HG03135 (cell line): Measurements from ENCODE around the gene PNMT.

Experiments used
- ATAC-seq: cut with Tn5 transposase; IDR thresholded peaks from one replicate; pipeline ENCODE4 v1.9.1; 2021; ENCODE audit warnings: mild to moderate bottlenecking, moderate library complexity; ENCODE audit not compliant: unreplicated experiment

PNMT gene, protein sequence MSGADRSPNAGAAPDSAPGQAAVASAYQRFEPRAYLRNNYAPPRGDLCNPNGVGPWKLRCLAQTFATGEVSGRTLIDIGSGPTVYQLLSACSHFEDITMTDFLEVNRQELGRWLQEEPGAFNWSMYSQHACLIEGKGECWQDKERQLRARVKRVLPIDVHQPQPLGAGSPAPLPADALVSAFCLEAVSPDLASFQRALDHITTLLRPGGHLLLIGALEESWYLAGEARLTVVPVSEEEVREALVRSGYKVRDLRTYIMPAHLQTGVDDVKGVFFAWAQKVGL

DNA sequence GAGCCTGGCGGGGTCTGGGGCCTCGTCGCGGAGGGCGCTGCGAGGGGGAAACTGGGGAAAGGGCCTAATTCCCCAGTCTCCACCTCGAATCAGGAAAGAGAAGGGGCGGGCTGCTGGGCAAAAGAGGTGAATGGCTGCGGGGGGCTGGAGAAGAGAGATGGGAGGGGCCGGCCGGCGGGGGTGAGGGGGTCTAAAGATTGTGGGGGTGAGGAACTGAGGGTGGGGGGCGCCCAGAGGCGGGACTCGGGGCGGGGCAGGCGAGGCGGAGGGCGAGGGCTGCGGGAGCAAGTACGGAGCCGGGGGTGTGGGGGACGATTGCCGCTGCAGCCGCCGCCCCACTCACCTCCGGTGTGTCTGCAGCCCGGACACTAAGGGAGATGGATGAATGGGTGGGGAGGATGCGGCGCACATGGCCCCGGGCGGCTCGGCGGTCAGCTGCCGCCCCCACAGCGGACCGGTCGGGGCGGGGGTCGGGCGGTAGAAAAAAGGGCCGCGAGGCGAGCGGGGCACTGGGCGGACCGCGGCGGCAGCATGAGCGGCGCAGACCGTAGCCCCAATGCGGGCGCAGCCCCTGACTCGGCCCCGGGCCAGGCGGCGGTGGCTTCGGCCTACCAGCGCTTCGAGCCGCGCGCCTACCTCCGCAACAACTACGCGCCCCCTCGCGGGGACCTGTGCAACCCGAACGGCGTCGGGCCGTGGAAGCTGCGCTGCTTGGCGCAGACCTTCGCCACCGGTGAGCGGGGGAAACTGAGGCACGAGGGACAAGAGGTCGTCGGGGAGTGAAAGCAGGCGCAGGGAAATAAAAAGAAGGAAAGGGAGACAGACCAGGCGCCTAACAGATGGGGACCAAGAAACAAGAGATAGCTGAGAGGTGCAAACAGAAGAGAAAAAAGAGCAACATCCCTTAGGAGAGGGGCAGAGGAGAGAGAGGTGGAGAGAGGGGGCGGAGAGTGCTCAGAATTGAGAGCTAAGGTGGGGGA lies at the start of gene PNMT:
PNMT (plus strand) TSS at position 509 of the 980 bp plus-strand sequence; CDS start at position 532, 23 bp downstream.
- ATAC-seq, result no peak

DNA sequence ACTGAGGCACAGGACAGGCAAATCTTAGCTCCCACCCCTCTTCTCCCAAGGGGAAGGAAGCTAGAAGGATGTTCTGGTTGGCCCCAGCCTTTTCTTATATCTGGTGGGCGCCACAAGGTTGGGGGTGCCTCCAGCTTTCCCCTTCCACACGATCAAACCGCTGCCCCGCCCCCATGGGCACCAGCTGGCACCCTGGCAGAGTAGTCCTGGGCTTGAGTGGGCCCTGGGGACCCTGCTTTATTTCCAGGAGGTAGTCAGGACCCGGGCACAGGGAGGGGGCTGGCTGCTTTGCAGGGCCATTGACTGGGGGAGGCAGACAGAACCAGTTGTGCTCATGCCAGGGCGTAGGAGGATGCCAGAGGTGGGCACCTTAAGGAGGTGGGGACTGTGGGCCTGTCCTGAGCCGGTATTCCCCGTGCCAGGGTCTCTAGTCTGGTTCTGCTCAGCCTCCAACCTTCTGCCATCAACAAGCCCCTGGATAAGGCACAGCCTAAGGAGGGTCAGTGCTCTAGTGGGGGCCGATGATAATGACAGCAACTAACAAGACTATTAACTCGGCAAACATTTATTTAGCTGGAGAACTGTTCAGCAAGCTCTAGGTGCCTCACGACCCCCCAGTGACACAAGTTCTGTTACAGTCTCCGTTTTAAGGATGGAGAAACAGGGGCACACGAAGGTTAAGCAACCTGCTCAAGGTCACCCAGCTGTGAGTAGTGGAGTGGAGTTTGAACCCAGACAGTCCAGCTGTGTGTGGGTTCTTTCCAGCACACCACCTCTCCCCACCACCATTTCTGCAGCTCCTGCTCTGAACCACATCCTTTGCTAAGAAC lies 49.1 kb upstream of the PNMT start:
- ATAC-seq, result no peak

DNA sequence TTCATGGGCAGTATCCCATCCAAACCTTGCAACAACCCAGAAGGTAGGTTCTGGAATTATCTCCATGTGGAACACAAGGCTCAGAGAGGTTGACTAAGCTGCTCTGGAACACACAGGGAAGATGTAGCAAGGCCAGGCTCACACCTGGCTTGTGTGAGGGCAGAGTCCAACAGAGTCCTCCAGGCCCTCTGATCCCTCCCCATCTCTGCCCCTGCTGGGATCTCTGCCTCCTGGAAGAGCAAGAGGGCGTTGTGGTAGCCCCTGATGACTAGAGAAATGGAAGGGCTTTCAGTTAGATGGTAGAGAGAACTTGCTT lies 48.5 kb upstream of the PNMT start:
- no peak for ATAC-seq

DNA sequence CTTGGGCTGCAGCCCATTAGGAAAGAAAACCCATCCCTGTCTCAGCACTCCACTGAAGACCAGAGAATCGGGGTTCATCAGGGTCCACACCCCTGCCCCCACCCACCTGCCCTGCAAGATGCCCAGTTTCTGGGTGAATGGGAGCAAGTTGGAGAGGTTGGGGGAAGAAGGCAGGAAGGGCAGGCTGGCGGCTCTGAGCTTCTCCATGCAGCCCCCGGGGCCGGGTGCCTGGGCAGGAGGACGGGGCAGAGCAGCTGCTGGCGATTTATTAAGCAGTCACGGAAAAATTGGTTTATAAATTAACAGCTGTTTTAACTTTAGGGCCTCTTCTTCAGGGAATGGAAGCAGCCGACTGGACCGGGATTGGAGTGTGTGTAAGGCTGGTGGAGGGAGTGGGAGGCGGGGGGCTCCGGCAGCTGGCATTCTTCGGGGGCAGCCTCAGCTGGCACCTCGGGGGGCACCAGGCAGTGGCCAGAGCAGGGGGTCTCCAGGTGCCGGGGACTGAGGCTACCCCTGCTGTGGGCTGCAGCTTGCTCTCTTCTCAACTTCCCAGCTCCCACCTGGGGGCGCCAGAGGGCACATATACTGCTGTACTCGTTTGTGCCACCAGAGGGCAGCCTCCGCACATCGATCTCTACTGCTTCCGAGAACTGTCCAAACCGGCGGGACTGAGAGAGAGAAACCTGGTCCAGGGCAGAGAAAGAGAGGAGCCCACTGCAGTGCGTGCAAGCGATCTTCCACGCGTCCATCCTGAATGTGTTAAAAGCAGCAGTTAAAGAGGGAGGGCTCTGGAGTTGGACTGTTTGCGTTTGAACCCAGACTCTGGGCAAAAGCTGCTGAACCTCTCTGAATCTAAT lies 46.5 kb upstream of the PNMT start:
- ATAC-seq, result no peak

DNA sequence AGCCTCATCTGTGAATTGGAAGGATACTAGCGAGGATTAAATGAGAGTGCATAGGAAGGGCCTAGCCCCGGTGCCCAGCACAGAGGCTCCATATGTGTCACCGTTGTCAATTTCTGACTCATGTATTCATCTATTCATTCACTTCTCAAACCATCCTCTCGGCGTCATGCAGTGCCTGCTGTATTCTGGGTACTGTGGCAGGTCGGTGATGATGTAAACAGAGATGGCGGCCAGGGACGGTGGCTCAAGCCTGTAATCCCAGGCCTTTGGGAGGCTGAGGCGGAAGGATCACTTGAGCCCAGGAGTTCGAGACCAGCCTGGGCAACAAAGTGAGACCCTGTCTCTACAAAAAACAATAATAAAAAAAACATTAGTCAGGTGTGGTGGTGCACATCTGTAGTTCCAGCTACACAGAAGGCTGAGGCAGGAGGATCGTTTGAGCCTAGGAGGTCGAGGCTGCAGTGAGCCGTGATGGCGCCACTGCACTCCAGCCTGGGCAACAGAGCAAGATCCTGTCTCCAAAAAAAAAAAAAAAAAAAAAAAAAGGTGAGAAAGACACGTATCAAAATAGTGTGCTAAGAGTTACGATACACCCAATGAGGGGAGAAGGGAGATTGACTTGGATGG lies 45.8 kb upstream of the PNMT start:
- no peak for ATAC-seq

DNA sequence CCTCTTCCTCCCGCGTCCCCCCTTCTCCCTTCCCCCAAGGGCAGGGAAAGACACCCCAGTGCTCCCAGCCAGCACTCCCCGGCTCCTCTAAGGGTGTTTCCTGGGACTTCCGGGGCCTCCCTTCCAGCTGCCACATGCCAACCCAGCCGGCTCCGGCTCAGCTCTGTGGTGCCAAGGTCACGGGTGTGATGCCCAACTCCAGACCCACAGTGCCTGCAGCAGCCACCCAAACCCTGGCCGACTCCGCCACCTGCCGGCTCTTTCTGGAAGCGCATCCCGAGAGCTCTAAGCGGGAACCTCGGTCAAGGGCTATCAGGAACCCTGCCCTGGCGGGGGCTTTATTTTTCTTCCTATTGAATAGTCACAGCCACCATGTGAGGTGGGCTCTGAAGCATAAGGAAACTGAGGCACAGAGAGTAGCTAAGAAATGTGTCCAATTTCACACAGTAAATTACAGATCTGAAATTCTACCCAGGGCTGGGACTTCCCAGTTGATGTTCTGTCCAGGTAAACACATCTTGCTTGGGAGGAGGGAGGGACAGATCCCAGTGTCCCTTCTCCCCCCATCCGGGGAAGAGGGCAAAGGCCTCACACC lies 44.8 kb upstream of the PNMT start:
- ATAC-seq, result peak; percentile 56

DNA sequence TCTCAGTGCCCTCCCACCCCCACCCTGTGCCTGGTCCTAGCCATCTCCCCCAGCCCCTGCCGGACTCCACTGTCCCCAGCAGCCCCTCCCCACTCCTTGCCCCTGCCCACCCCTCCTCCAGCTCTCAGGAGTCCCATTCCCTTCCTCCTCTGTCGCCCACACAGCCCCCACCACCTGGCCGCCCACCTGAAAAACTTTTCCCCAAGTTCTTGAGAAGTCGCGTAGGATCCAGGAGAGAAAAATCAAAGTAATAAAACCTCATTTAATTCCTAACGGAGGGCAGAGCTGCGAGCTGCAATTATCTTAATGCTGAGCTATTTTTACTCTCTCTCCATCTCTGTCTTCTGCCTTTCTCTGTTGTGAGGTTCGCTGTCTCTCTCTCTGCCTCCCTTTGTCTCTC lies 43.9 kb upstream of the PNMT start:
- ATAC-seq, result no peak

DNA sequence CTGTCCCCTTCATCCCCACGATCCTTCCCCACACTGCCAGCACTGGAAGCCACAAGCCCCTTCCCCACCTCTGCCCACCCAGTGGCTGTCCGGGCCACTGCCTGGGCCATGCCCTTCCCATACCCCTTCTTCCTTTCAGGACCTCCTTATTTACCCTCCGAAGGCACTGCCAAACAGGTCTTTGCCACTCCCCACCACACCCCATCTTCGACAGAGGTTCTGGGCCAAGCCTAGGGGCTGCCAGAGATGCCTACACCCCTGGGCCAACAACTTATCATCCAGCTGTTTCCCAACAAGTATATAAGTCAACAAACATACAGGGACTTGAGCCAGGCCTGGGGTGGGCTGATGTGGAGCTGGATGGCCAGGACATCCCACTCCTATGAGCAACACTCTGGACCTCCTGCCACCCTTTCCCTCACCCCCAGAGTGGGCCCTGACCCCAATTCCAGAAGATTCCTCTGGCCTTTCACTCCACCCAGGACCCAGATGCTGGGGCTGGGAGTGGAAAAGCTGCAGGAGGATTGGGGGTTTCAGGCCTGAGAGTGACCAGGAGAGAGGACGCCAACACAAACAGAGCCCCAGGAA lies 43.0 kb upstream of the PNMT start:
- no peak for ATAC-seq

DNA sequence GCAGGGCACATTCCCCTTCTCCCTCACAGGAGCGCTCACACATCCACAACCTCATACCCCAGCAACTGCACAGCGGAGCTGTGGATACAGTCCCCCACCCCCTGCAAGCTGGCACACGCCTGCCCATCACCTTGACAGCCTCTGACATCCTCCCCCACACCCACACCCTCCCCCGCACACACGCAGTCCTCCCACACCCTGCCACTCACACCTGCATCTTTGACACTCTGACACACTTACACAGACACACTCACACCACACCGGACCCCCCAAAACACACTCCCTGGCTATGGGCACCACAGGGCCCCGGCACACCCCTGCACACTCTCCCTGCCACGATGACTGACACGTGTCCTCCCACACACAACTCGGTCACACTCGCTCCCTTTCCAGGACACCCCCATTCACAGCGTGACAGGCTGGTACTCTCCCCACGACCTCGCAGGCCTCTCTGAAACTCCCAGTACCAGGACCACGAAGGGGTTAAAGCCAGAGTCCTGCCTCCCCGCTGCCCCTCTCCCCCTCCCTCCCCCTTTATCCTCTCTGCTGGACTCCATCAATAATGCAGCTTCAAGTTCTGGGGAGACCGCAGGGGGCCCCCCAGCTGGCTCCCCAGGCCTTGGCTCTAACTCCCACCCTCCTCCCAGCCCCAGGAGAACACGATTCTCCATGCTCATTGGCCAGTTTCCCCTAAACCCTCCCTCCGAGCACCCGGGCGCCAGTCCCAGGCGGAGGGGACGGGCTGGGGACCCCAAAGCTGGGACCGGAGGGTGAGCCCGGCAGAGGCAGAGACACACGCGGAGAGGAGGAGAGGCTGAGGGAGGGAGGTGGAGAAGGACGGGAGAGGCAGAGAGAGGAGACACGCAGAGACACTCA lies 41.8 kb upstream of the PNMT start, which contains the start of gene PPP1R1B:
PPP1R1B (plus strand) TSS at position 782 of the 876 bp plus-strand sequence. CDS start 441 bp downstream, outside the sequence.
- no peak for ATAC-seq

DNA sequence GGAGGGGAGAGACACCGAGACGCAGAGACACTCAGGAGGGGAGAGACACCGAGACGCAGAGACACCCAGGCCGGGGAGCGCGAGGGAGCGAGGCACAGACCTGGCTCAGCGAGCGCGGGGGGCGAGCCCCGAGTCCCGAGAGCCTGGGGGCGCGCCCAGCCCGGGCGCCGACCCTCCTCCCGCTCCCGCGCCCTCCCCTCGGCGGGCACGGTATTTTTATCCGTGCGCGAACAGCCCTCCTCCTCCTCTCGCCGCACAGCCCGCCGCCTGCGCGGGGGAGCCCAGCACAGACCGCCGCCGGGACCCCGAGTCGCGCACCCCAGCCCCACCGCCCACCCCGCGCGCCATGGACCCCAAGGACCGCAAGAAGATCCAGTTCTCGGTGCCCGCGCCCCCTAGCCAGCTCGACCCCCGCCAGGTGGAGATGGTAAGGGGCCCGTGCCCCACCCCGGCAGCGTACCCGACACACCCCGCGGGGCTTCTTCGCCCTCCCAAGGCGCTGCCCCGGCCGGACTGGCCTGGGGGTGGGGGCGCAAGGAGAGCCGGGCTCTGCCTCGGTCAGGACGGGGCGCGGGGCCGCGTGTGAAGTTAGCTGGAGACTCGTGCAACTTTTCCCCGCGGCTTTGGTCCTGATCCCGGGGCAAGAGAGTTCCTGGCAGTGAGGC lies 41.1 kb upstream of the PNMT start:
- no peak for ATAC-seq

DNA sequence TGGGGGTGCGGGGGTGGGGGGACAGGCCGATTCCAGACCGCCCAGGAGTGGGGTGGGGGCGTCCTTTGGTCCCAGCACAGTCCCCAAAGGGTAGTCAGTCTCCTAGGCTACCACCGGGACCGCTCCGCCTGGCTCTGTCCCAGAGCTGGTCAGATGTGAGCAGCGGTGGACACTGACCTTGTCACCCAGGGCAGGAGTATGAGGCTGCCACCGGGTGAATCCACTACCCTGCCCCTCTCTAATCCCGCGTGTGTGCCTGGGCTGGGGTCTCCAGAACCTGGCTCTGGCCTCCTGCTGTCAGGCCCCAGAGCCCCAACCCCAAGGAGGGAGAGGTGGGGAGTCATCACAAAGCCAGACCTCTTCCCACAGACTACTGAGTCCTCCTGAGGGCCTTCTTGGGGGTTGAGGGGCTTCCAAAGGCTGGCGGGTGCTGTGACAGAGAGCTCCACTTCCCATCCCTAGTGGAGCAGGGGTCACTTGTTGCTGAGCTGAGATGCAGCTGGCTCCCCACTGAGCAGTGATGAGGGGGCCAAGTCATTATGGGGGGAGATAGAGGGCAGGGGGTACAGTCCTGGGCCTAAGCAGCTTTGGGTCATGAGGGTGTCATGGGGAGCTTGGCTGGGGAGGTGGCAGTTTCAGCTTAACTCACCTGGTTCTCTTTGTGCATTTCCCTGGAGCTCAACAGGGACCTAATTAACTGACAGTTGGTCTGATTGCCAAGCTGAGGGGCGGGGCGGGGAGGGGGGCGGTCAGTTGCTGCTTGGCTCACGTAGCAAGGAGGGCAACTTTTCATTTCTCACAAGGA lies 40.3 kb upstream of the PNMT start:
- ATAC-seq, result no peak

DNA sequence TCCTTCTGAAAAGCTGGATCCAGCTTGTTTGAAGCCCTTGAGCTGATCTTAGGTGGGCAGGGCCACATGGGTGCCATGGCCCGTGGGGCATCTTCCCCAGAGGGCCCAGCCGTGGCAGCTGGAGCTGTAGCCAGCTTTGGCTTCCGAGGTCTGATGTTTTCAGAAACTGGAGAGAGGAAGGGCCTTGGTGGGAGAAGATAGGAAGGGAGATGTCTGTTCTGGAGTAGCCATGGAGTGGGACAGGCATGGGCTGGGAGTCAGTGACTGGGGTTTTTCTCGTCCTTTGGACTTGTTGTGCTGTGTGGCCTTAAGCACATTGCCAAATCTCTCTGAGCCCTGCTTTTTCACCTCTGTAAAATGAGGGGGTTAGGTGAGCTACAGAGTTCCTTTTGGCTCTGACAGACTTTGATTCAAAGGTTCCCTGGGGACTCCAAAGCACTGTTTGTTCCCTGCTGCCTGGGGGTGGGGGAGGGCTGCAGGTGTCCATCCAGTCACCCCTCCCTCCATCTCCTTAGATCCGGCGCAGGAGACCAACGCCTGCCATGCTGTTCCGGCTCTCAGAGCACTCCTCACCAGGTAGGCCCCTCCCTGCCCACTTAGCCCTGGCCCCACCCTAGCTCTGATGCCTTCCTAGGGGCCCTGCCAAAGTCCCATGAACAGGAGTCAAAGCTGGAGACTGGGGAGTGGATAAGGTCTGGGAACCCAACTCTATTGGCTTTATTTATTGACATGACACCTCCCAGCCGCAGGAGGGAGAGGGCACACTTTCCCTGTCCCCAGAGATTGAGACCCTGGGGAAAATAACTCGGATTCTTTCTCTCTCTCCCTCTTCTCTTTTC lies 39.4 kb upstream of the PNMT start:
- ATAC-seq, result no peak

DNA sequence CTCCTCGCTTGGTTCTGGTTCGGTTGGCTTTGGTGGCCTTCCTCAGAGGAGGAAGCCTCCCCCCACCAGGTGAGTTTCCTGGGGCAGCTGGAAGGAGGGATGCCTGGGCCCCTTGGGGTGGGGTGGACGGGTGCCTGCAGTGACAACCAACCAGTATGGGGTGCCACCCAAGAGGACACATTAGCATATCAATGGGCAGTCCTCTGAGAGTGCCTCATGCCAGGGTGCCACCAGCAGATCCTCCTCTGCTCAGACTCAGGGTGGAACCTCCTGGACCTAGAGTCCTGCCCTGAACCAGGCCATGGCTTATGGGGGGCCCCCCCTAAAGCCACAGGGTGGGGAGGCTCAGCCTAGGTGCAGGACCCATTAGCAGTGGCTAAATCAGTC lies 38.8 kb upstream of the PNMT start:
- no peak for ATAC-seq

DNA sequence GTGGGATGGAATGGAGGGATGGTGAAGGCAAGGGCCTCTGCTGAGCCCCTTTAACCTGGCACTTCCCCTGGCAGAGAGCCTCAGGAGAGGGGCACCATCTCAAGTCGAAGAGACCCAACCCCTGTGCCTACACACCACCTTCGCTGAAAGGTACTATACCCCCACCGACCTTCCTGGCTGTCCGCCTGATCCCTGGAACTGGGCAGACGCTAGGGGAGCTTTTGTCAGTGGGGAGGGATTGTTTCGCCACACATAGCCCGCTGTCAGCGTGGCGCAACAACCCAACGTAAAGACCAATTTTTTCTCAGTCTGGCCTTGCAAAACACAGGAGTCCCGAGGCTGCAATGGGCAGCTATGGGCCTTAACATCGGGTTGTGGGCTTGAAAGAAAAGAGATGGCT lies 38.4 kb upstream of the PNMT start:
- no peak for ATAC-seq

DNA sequence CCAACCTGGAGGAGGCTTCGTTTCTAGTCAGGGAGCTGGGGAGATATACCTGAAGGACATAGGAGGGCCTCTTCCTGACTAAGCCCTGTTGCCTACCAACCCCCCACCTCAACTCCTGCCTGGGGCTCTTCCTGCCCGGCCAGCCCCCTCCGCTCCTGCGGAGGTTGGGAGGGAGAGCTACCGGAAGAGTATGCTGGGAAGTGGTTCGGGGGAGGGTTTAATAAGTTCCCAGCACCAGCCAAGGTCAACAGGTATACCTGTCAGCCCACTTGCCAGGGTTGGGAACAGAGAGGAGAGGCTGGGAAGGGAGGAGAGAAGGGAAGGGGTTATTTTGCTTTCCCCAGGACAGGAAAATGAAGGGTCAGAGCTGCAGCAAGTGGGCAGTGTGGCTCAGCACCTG lies 36.9 kb upstream of the PNMT start:
- no peak for ATAC-seq
